Measurements from ENCODE around the gene ZNF598.

GRCh38 chr16:2030036-2030435 lies 20.4 kb upstream of the ZNF598 start:
- TF ChIP-seq GATA2 (CRISPR knock-in tag; IDR thresholded peaks at IDR 0.05) (no peak), POLR2AphosphoS5 (IDR thresholded peaks at IDR 0.05; ENCODE audit: low read depth, low read length) (no peak), USF2 (IDR thresholded peaks at IDR 0.05; ENCODE audit: borderline replicate concordance, low read depth, low read length) (no peak), CTCF (IDR thresholded peaks at IDR 0.05) (no peak), TCF12 (IDR thresholded peaks at IDR 0.05) (no peak), SIN3A (IDR thresholded peaks at IDR 0.05; ENCODE audit: borderline replicate concordance, low read depth, low read length) (no peak), EP300 (IDR thresholded peaks at IDR 0.05; ENCODE audit: borderline replicate concordance in 1 of 2, low read depth in 1 of 2, low read length in 1 of 2) (no peak), EZH2phosphoT487 (IDR thresholded peaks at IDR 0.05; ENCODE audit: borderline replicate concordance, low read depth) (no peak), IRF3 (IDR thresholded peaks at IDR 0.05; ENCODE audit: low read depth, low read length) (no peak), MAX (IDR thresholded peaks at IDR 0.05; ENCODE audit: low read depth) (no peak), REST (IDR thresholded peaks at IDR 0.05; ENCODE audit: low read depth, low read length) (no peak), RAD21 (IDR thresholded peaks at IDR 0.05; ENCODE audit: low read length) (no peak), TEAD4 (IDR thresholded peaks at IDR 0.05; ENCODE audit: borderline replicate concordance, insufficient read depth) (no peak), GABPA (IDR thresholded peaks at IDR 0.05; ENCODE audit: low read depth) (no peak)

All from SK-N-SH (cell line).